Stimulated activated CD4-positive, alpha-beta T cell treated with anti-CD3 and anti-CD28 coated beads, Interleukin-4, amount 100 ng/mL, for 24 hours (primary cell): ENCODE measurements around the gene WDR44.
A peak's percentile ranks its signal among the peaks of the same experiment; 100 is the strongest.
"Not testable (repeated sequence)": the region's sequence is repeated elsewhere in the genome, so short reads cannot be mapped to it uniquely, and the experiment has no call there.

ENCODE experiments used
- DNase-seq: peaks from one replicate; pipeline ENCODE4 v3.0.0-alpha.2; 2020

Gene WDR44

GRCh38 chrX:118345464-118346257 lies at the start of gene WDR44:
WDR44 (plus strand) TSS chrX:118346106; CDS start chrX:118346504, 398 bp downstream.
- DNase-seq = peak; percentile 92

GRCh38 chrX:118305827-118306226 lies 40.1 kb upstream of the WDR44 start:
- not testable (repeated sequence) for DNase-seq

GRCh38 chrX:118315529-118315928 lies 30.4 kb upstream of the WDR44 start:
- DNase-seq = no peak

- no peak for DNase-seq
Measured at GRCh38 chrX:118324588-118324987, 21.3 kb upstream of the WDR44 start.

GRCh38 chrX:118325453-118325852 lies 20.5 kb upstream of the WDR44 start:
- DNase-seq = no peak

- no peak for DNase-seq
Measured at GRCh38 chrX:118329175-118329574, 16.7 kb upstream of the WDR44 start.

- DNase-seq = no peak
Measured at GRCh38 chrX:118337687-118338086, 8.2 kb upstream of the WDR44 start.

GRCh38 chrX:118338930-118339329 lies 7.0 kb upstream of the WDR44 start:
- DNase-seq = no peak

GRCh38 chrX:118345045-118345463 lies 852 bp upstream of the WDR44 start:
- DNase-seq = no peak

GRCh38 chrX:118346258-118347094 lies 570 bp downstream of the WDR44 start:
- DNase-seq = peak; percentile 55

- no peak for DNase-seq
Measured at GRCh38 chrX:118347131-118347530, 1.2 kb downstream of the WDR44 start.

GRCh38 chrX:118347736-118348135 lies 1.8 kb downstream of the WDR44 start:
- DNase-seq = no peak

- no peak for DNase-seq
Measured at GRCh38 chrX:118348186-118348810, 2.4 kb downstream of the WDR44 start.

GRCh38 chrX:118349188-118349587 lies 3.3 kb downstream of the WDR44 start:
- no peak for DNase-seq

GRCh38 chrX:118350221-118350620 lies 4.3 kb downstream of the WDR44 start:
- no peak for DNase-seq

GRCh38 chrX:118350706-118351105 lies 4.8 kb downstream of the WDR44 start:
- DNase-seq = no peak

- no peak for DNase-seq
Measured at GRCh38 chrX:118352566-118352965, 6.7 kb downstream of the WDR44 start.

- DNase-seq = no peak
Measured at GRCh38 chrX:118353081-118353850, 7.4 kb downstream of the WDR44 start.

- no peak for DNase-seq
Measured at GRCh38 chrX:118355225-118355920, 9.5 kb downstream of the WDR44 start.

GRCh38 chrX:118356154-118356701 lies 10.3 kb downstream of the WDR44 start:
- no peak for DNase-seq

GRCh38 chrX:118360429-118361125 lies 14.7 kb downstream of the WDR44 start:
- no peak for DNase-seq
